WTC11 (cell line): Measurements from ENCODE around the gene SRGAP2B.
"Not testable (repeated sequence)": the region's sequence is repeated elsewhere in the genome, so short reads cannot be mapped to it uniquely, and the experiment has no call there.

Experiments used
- ATF2 ChIP-seq: sonication (generic); formaldehyde crosslinking; IDR thresholded peaks from 2 replicates; pipeline ENCODE4 v1.8.1; 2022; ENCODE audit warnings: low read depth, missing genetic modification reagents, borderline replicate concordance
- CTCF ChIP-seq: fragments of 200-600 bp; IDR thresholded peaks from 2 replicates; pipeline ENCODE4 v1.8.0; 2022; ENCODE audit warnings: antibody characterized with exemption
- IRF1 ChIP-seq: sonication (generic); formaldehyde crosslinking; IDR thresholded peaks from 2 replicates; pipeline ENCODE4 v1.8.0; 2023; ENCODE audit warnings: missing genetic modification reagents
- NFATC4 ChIP-seq: fragments of 250-450 bp; sonication (Bioruptor Pico); IDR thresholded peaks from 2 replicates; pipeline ENCODE4 v1.9.0; 2021; ENCODE audit warnings: mild to moderate bottlenecking
- NFE2L1 ChIP-seq: sonication (generic); formaldehyde crosslinking; IDR thresholded peaks from 2 replicates; pipeline ENCODE4 v1.8.1; 2023; ENCODE audit warnings: missing genetic modification reagents
- RELA ChIP-seq: sonication (generic); formaldehyde crosslinking; IDR thresholded peaks from 2 replicates; pipeline ENCODE4 v1.8.1; 2022; ENCODE audit warnings: missing genetic modification reagents, mild to moderate bottlenecking, borderline replicate concordance
- TEAD4 ChIP-seq: sonication (generic); formaldehyde crosslinking; IDR thresholded peaks from 2 replicates; pipeline ENCODE4 v1.8.0; 2022; ENCODE audit warnings: mild to moderate bottlenecking, missing genetic modification reagents
- ZNF219 ChIP-seq: sonication (generic); formaldehyde crosslinking; IDR thresholded peaks from 2 replicates; pipeline ENCODE4 v1.8.0; 2023; ENCODE audit warnings: missing genetic modification reagents, mild to moderate bottlenecking, borderline replicate concordance
- TF ChIP-seq, protein P1 (sequence below): sonication (generic); formaldehyde crosslinking; IDR thresholded peaks from 2 replicates; pipeline ENCODE4 v1.8.1; 2023; ENCODE audit warnings: mild to moderate bottlenecking, missing genetic modification reagents, moderate library complexity
- TF ChIP-seq, protein P2 (sequence below): sonication (generic); formaldehyde crosslinking; IDR thresholded peaks from 2 replicates; pipeline ENCODE4 v1.8.0; 2022; ENCODE audit warnings: mild to moderate bottlenecking, missing genetic modification reagents
- TF ChIP-seq, protein P3 (sequence below): sonication (generic); formaldehyde crosslinking; IDR thresholded peaks from 2 replicates; pipeline ENCODE4 v1.8.0; 2022; ENCODE audit warnings: mild to moderate bottlenecking, missing genetic modification reagents
- TF ChIP-seq, protein P4 (sequence below): sonication (generic); formaldehyde crosslinking; IDR thresholded peaks from 2 replicates; pipeline ENCODE4 v1.8.0; 2022; ENCODE audit warnings: mild to moderate bottlenecking, missing genetic modification reagents

DNA sequence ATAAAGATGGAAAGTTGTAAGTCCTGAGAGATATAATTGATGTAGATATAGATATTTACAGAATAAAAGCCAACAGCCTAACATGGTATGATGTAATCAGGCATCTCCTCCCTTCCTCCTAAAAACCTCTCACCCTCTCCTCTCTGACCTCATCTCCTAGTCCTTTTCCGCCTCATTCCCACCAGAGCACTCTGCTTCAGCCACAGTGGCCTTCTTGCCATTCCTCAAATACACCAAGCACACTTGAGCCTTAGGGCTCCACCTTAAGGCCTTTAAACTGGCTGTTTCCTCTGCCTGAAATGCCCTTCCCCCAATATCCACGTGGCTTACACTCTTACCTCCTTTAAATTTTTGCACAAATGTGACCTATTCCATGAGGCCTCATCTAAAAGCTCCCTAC lies 75.4 kb downstream of the SRGAP2B start:
- TF ChIP-seq NFE2L1; IRF1; ATF2 (CRISPR knock-in tag); NFATC4 (CRISPR knock-in tag); TEAD4 (CRISPR knock-in tag); ZNF219 (CRISPR knock-in tag); CTCF; RELA (CRISPR knock-in tag): not testable (repeated sequence)
- TF ChIP-seq, protein P1, sequence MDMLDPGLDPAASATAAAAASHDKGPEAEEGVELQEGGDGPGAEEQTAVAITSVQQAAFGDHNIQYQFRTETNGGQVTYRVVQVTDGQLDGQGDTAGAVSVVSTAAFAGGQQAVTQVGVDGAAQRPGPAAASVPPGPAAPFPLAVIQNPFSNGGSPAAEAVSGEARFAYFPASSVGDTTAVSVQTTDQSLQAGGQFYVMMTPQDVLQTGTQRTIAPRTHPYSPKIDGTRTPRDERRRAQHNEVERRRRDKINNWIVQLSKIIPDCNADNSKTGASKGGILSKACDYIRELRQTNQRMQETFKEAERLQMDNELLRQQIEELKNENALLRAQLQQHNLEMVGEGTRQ (CRISPR knock-in tag): not testable (repeated sequence)
- TF ChIP-seq, protein P2, sequence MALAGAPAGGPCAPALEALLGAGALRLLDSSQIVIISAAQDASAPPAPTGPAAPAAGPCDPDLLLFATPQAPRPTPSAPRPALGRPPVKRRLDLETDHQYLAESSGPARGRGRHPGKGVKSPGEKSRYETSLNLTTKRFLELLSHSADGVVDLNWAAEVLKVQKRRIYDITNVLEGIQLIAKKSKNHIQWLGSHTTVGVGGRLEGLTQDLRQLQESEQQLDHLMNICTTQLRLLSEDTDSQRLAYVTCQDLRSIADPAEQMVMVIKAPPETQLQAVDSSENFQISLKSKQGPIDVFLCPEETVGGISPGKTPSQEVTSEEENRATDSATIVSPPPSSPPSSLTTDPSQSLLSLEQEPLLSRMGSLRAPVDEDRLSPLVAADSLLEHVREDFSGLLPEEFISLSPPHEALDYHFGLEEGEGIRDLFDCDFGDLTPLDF: not testable (repeated sequence)
- TF ChIP-seq, protein P3, sequence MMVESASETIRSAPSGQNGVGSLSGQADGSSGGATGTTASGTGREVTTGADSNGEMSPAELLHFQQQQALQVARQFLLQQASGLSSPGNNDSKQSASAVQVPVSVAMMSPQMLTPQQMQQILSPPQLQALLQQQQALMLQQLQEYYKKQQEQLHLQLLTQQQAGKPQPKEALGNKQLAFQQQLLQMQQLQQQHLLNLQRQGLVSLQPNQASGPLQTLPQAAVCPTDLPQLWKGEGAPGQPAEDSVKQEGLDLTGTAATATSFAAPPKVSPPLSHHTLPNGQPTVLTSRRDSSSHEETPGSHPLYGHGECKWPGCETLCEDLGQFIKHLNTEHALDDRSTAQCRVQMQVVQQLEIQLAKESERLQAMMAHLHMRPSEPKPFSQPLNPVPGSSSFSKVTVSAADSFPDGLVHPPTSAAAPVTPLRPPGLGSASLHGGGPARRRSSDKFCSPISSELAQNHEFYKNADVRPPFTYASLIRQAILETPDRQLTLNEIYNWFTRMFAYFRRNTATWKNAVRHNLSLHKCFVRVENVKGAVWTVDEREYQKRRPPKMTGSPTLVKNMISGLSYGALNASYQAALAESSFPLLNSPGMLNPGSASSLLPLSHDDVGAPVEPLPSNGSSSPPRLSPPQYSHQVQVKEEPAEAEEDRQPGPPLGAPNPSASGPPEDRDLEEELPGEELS (CRISPR knock-in tag): not testable (repeated sequence)
- TF ChIP-seq, protein P4, sequence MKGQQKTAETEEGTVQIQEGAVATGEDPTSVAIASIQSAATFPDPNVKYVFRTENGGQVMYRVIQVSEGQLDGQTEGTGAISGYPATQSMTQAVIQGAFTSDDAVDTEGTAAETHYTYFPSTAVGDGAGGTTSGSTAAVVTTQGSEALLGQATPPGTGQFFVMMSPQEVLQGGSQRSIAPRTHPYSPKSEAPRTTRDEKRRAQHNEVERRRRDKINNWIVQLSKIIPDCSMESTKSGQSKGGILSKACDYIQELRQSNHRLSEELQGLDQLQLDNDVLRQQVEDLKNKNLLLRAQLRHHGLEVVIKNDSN: not testable (repeated sequence)
